HG02943 (cell line): ENCODE results near the gene TULP4.

ENCODE experiments used
- ATAC-seq: cut with Tn5 transposase; IDR thresholded peaks from one replicate; pipeline ENCODE4 v1.9.1; 2021; ENCODE audit warnings: mild to moderate bottlenecking, low read depth, moderate library complexity; ENCODE audit not compliant: unreplicated experiment

Gene TULP4

DNA sequence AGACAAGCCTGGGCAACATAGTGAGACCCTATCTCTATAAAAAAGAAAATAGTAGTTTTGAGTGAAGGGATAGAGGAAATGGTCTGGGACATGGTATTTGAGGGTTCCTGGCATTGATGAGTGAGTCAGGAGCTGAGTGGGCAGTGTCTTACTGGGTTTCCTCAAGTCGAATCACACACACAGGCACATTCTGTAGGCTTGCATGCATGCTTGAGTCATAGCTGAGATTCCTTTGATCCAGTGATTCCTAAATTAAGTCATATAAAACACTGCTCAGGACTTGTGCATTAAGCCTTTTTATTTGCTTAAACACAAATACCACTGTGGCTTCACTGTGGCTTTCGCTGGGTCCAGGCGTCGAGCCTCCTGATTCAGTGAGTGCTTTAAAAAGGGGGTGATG lies 175.8 kb downstream of the TULP4 start:
- no peak for ATAC-seq

DNA sequence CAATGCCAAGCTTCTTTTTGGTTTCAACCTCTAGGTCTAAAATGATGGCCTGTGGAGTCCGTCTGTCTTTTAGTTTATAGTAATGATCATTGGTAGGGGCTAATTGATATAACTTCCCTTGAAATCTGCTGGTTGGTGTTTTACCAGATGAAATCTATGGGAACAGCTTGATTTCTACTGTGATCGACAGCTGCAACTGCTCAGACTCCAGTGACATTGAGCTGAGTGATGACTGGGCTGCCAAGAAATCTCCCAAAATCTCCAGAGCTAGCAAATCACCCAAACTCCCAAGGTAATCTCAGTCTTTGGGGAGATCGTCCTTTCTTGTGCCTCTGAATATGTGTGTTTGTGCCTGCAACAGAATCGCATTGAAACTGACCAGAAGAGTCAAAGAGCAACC lies 177.2 kb downstream of the TULP4 start:
- no peak for ATAC-seq

DNA sequence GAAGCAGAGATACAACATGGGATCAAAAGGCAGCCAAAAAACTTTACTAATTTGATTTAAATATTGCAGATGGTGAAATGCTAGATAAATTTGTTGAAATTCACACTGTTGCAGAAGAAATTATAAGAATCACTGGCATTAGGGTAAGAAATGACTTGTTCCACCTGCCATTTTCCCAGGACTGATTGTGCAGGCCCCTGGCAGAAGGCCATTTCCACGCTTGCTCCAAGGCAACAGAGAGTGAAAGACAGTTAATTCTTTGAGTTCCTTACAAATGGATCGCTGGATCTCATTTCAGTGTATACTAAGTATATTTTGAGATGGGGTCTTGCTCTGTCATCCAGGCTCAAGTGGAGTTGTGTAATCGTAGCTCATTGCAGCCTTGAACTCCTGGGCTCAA lies 180.6 kb downstream of the TULP4 start:
- ATAC-seq, result no peak

DNA sequence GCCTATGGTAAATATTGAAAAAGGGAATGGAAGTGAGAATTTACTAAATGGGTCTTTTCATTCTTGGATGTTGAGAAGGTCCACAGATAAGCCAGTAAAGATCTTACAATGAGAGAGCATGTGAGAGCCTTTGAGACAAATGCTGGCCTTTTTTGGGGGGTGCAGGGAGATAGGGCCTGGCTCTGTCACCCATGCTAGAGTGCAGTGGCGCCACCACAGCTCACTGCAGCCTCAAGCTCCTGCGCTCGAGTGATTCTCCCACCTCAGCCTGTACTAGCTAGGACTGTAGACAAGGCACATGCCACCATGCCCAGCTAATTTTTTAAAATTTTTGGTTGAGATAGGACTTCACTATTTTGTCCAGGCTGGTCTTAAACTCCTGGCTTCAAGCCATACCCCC lies 184.4 kb downstream of the TULP4 start:
- no peak for ATAC-seq

DNA sequence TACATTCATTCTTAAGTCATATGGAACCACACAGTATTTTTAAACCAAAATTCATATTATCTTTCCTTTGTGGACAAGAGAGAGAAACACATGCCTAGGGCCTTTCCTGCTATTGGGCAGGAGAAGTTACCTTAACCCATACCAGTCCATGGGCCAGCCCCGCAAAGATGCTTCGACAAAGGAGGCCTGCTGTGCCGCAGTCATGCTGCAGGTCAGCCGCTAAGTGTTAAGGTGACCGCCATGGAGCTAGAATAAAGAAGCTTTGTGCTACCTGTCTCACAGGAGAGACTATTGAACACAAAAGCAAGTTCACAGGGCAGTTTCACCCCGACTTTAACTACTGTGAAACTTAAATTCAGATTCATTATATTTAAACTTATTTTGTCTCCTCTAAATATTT lies 185.4 kb downstream of the TULP4 start:
- no peak for ATAC-seq

DNA sequence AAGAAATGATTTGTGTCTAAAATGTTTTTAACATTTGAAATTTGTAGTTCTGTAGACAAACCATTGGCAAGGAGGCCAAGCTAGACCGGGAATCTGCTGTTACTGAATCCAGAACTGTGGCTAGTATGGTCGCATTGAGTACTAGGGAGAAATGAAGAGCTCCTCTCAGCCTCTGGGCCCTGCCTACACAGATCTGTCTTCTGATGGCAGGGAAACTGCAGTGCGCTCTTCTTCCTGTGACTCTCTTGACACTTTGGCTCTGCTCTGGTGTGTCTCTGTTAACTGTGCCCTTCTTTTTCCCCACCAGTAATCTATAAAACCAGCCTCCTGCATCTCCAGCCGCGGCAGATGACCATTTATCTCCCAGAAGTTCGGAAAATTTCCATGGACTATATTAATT lies 186.1 kb downstream of the TULP4 start:
- no peak for ATAC-seq

DNA sequence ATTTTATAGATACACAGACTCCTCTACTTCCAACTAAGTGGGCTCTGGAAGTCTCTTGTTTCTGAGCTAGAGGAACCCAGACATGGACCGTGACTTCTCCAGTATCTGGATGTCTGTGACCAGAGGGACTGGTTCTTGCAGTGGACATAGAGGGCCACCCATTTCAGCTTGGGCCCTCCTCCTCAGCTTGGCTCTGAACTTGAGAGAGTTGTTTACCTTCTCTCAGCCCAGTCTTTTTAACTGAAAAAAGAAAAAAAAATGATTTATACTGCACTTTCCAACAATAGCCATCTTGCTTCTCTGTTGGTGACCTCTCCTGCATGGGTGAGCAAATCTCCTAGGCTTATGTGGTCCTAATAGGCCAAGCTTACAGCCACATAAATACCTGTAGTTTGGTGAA lies 187.3 kb downstream of the TULP4 start:
- no peak for ATAC-seq

DNA sequence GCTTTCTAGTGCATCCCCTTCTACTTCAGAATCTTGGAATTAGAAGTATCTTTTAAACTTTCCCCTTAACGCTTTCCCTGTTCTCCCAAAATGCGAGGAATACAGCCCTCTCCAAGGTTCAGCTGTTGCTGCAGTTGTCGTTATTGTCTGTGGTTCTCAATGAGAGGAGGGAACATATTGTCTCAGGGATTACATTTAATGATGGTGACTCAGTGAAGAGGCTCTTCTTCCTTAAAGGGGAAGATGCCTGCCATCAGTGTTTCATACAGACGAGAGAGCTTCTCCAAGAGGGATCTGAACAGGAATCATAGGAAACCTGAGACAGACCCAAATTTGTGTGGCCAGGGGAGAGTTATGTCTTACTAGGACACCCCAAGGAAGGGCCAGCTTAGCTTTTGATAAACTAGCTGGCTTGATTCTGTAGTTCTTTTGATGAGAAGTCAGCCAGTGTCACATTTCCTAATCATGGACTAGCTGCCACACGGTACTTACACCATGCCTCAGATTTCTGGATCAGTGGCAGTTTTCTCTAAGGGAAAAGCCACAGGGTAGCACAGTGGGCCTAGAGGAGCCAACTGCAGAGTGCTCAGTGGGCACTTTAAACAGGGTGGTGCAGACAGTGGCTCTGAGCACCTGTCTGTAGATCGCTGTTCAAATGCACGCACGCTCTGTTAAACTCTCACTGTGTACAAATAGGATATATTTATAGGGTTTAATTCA lies 187.9 kb downstream of the TULP4 start:
- no peak for ATAC-seq

DNA sequence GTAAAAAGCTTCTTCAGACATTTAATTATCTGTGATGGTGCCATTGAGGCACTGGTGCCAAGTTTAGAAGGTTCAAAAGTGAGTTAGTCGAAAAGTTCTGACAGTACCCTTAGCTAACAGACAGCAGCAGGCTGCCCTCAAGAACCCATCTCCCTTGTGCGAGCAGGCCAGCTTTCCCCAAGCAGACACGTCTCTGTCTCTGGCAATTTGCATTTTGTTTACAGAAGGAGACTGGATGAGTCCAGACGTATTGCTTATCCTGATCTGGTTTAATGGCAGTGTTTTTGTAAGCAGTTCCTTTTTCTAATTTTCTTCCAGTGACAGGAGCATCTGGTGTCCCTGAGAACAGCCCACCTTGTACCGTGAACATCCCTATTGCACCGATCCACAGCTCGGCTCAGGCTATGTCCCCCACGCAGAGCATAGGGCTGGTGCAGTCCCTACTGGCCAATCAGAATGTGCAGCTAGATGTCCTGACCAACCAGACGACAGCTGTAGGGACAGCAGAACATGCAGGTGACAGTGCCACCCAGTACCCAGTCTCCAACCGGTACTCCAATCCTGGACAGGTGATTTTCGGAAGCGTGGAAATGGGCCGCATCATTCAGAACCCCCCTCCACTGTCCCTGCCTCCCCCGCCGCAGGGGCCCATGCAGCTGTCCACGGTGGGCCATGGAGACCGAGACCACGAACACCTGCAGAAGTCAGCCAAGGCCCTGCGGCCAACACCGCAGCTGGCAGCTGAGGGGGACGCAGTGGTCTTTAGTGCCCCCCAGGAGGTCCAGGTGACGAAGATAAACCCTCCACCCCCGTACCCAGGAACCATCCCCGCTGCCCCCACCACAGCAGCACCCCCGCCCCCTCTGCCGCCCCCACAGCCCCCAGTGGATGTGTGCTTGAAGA lies 189.3 kb downstream of the TULP4 start:
- ATAC-seq, result no peak

DNA sequence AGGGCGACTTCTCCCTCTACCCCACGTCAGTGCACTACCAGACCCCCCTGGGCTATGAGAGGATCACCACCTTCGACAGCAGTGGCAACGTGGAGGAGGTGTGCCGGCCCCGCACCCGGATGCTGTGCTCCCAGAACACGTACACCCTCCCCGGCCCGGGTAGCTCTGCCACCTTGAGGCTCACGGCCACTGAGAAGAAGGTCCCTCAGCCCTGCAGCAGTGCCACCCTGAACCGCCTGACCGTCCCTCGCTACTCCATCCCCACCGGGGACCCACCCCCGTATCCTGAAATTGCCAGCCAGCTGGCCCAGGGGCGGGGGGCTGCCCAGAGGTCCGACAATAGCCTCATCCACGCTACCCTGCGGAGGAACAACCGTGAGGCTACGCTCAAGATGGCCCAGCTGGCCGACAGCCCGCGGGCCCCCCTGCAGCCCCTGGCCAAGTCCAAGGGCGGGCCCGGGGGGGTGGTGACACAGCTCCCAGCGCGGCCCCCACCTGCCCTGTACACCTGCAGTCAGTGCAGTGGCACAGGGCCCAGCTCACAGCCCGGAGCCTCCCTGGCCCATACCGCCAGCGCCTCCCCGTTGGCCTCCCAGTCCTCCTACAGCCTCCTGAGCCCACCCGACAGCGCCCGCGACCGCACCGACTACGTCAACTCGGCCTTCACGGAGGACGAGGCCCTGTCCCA lies 190.1 kb downstream of the TULP4 start:
- ATAC-seq, result no peak

DNA sequence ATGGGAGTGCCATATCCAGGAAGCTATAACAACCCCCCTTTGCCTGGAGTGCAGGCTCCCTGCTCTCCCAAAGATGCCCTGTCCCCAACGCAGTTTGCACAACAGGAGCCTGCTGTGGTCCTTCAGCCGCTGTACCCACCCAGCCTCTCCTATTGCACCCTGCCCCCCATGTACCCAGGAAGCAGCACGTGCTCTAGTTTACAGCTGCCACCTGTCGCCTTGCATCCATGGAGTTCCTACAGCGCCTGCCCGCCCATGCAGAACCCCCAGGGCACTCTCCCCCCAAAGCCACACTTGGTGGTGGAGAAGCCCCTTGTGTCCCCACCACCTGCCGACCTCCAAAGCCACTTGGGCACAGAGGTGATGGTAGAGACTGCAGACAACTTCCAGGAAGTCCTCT lies 191.0 kb downstream of the TULP4 start:
- ATAC-seq, result no peak

DNA sequence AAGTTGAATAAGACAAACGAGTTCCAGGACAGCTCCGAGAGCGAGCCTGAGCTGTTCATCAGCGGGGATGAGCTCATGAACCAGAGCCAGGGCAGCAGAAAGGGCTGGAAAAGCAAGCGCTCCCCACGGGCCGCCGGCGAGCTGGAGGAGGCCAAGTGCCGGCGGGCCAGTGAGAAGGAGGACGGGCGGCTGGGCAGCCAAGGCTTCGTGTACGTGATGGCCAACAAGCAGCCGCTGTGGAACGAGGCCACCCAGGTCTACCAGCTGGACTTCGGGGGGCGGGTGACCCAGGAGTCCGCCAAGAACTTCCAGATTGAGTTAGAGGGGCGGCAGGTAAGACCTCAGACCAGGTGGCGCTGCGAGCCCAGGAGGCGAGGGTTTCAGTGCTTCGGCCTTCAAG lies 191.6 kb downstream of the TULP4 start:
- ATAC-seq, result no peak

DNA sequence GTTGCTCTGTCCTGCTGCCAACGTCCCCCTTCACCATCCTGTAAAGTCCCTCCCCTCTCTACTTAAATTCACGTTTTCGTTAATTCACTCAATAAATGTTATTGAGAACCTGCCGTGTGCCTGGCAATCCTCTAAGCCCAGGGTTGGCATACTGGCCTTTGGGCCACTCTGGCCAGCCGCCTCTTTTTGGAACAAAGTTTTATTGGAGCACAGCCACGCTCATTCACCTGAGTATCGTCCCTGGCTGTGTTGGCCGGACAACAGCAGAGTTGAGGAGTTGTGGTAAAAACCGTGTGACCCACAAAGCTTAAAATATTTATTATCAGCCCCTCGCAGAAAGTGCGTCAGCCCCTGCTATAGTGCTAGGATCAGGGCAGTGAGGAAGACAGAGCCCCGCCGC lies 192.9 kb downstream of the TULP4 start:
- no peak for ATAC-seq

DNA sequence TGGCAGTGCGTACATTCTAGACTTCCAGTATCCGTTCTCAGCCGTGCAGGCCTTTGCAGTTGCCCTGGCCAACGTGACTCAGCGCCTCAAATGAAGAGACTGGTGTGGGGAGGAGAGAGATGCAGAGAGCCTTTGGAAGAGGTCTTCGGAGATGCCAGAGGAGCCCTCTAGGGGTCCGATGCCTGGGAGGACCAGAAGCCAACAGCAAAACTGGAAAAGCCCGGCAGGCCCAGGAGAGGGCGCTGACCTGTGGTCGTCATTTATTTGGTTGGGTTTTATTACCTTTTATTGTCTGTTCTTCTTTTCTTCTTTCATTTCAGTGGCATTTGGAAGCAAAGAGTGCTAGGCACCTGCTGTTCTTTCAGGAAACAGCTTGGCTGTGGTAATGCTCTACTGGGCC lies 194.3 kb downstream of the TULP4 start:
- ATAC-seq, result no peak

DNA sequence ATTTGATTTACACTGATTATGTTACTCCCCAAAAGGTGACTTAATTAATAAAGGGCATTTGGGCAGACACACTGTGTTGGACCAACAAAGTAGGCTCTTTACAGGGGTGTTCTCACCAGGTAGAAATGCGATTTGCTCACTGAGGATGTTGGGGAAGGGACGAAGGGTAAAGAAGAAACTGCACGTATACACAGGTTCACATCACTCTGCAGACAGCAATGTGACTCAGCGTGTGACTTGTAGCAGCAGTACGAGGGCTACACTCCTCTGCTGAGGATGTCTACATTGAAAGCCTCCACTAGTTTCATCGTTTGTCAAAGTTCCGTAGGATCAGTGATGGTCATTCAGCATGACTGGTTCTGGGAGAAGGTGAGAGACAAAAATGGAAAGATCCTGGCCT lies 194.9 kb downstream of the TULP4 start:
- ATAC-seq, result no peak

DNA sequence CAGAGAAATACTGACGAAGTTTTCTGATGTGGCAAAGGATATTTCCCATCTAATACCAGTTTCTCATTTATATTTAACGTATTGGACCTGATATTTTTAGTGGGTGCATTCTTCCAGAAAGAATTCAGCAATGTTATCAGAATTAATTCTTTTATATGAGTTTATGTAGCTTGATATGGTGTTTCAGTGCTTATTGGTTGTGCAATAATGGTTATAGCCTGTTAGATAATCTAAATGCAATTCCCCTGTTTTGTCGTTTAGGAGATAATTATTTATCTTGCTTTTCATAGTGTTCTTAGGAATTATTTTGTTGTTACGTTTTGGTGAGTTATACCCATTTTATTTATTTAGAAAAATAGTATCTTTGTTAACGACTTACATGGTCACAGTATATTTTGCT lies 196.2 kb downstream of the TULP4 start:
- ATAC-seq, result no peak

DNA sequence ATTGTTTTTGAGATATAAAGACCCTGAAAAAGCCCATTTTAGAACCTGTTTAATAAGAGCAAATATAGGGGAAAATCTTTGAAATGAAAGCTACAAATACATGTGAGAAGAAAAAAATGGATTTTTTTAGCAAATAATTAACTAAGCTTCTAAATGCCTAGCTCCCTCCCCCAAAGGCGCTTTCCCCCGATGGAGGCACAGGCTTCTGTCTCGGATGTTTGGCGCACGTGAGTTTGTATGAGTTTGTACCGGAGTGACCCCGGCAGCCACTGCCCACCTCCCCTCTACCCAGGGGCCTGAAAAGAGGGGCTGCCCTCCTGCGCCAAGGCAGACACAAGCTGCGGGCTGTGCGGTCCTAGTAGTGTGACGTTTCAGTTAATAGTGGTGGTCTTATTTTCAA lies 197.2 kb downstream of the TULP4 start:
- no peak for ATAC-seq

DNA sequence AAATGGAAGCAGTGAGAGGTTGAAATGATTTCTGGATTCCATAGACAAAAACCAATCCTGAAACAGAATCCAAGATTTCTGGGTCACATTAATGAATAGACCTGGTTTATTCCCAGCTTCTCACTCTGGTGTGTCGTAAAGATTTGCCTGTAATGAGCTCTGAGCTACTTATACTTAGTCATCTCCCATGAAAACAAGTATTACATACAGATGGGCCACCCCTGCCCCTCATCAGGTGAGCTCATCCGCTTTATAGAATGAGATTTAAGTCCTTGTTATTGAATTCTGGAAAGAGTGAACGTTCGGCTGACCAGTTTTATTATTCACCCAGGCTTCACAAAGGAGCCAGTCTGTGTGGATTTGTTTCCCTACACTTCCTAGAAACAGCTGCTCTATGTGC lies 200.5 kb downstream of the TULP4 start:
- ATAC-seq, result no peak

DNA sequence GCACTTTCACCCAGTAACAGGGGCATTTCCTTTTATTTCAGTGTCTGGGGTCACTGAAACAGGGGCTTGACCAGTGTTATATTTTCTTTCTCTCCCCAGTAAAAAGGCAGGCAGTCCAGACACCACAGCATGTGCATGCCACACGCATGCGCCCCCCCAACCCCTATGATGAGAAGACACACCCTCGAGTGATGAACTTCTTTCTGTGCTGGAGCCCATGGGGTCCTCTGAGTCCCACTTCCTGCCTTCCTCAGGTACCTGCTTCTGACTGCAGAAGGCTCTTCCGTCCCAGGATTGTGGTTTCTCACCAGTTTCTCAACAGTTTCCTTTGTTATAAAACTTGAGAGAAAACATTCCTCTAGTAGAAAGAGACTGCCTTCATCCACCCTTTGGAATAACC lies 201.9 kb downstream of the TULP4 start:
- no peak for ATAC-seq

DNA sequence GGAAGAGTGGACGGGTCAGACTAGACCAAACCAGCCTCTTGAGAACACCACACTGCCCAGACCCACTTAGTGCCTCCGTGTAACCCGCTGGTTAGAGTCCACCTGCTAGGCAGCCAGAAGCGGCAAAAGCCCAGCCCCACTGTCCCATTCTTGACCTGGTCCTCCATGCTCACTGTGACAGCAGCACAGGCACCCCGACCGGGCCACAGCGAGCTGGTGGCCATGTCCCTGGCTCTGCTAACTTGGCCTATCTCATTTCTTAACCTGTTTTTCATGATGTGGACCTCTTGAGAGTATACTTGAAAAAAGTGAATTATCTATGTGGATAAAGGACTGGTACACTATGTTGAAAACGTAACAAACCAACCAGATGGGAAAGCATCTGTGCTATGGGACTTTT lies 202.7 kb downstream of the TULP4 start:
- no peak for ATAC-seq

DNA sequence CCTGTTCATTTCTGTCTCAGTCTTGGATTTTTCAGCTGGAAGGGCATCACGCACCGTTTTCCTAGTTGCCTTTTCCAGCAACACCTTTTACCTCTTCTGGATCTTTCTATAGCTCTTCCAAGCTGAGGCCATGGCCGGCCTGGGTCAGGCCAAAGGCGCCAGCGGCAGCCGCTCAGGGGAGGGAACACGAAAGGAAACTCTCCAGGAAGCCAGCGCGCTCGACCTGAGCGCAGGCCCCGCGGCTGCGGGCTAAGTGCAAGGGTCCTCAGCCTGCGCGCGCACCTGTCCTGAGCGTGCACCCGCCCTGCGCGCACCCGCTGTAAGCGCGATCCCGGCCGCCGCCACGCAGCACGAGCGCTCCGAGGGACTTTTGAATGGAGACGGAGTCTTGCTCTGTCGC lies 203.8 kb downstream of the TULP4 start:
- ATAC-seq, result no peak
